RWPE2 (cell line): Measurements from ENCODE around the gene DTNB.
"Not testable (repeated sequence)": the region's sequence is repeated elsewhere in the genome, so short reads cannot be mapped to it uniquely, and the experiment has no call there.

Source experiments
- ATAC-seq: fragments of 200-7000 bp; cut with Tn5 transposase; 3 replicates; pipeline ENCODE4 v1.9.1; 2021; ENCODE audit warnings: low read depth
- DNase-seq: peaks from one replicate; pipeline ENCODE4 v3.0.0-alpha.2; 2020; ENCODE audit warnings: low spot score
- H3K27ac ChIP-seq: fragments of 450-650 bp; 2 replicates; pipeline ENCODE4 v1.5.1; 2017; ENCODE audit warnings: mild to moderate bottlenecking; ENCODE audit not compliant: poor library complexity, severe bottlenecking
- H3K27me3 ChIP-seq: fragments of 250-450 bp; sonication (Bioruptor Pico); 2 replicates; pipeline ENCODE4 v1.5.1; 2021; ENCODE audit warnings: mild to moderate bottlenecking, moderate library complexity; ENCODE audit not compliant: insufficient read depth, poor library complexity, severe bottlenecking
- H3K36me3 ChIP-seq: fragments of 250-450 bp; sonication (Bioruptor Pico); 2 replicates; pipeline ENCODE4 v1.5.1; 2020; ENCODE audit warnings: low read depth, mild to moderate bottlenecking, moderate library complexity
- H3K4me1 ChIP-seq: fragments of 250-450 bp; sonication (Bioruptor Pico); 2 replicates; pipeline ENCODE4 v1.5.1; 2021; ENCODE audit warnings: mild to moderate bottlenecking, moderate library complexity; ENCODE audit not compliant: insufficient read depth, poor library complexity, severe bottlenecking
- H3K4me3 ChIP-seq: fragments of 250-450 bp; sonication (Bioruptor Pico); 2 replicates; pipeline ENCODE4 v1.5.1; 2021; ENCODE audit warnings: mild to moderate bottlenecking, moderate library complexity; ENCODE audit not compliant: severe bottlenecking
- H3K9me3 ChIP-seq: fragments of 250-450 bp; sonication (Bioruptor Pico); 2 replicates; pipeline ENCODE4 v1.5.1; 2021; ENCODE audit warnings: mild to moderate bottlenecking, moderate library complexity; ENCODE audit not compliant: severe bottlenecking
- TF ChIP-seq, protein P1 (sequence below): fragments of 450-650 bp; IDR thresholded peaks from one replicate; pipeline ENCODE4 v1.5.1; 2017; ENCODE audit warnings: mild to moderate bottlenecking, moderate library complexity; ENCODE audit not compliant: poor library complexity, severe bottlenecking

Gene DTNB

GRCh38 chr2:25537526-25537925 lies 135.9 kb downstream of the DTNB start:
- TF ChIP-seq, protein P1, sequence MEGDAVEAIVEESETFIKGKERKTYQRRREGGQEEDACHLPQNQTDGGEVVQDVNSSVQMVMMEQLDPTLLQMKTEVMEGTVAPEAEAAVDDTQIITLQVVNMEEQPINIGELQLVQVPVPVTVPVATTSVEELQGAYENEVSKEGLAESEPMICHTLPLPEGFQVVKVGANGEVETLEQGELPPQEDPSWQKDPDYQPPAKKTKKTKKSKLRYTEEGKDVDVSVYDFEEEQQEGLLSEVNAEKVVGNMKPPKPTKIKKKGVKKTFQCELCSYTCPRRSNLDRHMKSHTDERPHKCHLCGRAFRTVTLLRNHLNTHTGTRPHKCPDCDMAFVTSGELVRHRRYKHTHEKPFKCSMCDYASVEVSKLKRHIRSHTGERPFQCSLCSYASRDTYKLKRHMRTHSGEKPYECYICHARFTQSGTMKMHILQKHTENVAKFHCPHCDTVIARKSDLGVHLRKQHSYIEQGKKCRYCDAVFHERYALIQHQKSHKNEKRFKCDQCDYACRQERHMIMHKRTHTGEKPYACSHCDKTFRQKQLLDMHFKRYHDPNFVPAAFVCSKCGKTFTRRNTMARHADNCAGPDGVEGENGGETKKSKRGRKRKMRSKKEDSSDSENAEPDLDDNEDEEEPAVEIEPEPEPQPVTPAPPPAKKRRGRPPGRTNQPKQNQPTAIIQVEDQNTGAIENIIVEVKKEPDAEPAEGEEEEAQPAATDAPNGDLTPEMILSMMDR, result no peak

DNA sequence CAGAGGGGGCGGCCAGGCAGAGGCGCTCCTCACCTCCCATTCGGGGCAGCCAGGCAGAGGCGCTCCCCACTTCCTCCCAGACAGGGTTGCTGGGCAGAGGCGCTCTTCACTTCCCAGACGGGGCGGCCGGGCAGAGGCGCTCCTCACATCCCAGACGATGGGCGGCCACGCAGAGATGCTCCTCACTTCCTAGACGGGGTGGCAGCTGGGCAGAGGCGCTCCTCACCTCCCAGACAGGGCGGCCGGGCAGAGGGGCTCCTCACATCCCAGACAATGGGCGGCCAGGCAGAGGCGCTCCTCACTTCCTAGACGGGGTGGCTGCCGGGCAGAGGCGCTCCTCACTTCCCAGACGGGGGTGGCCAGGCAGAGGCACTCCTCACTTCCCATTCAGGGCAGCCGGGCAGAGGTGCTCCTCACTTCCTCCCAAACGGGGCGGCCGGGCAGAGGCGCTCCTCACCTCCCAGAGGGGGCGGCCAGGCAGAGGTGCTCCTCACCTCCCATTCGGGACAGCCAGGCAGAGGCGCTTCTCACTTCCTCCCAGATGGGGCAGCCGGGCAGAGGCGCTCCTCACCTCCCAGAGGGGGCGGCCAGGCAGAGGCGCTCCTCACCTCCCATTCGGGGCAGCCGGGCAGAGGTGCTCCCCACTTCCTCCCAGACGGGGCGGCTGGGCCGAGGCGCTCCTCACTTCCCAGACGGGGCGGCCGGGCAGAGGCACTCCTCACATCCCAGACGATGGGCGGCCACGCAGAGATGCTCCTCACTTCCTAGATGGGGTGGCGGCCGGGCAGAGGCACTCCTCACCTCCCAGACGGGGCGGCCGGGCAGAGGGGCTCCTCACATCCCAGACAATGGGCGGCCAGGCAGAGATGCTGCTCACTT lies 137.7 kb downstream of the DTNB start:
- not testable (repeated sequence) for H3K27me3 ChIP-seq, H3K9me3 ChIP-seq, H3K27ac ChIP-seq, H3K4me1 ChIP-seq, ATAC-seq, H3K4me3 ChIP-seq
- peaks cover 11% of the 10 kb centered on the region for H3K36me3 ChIP-seq
- DNase-seq, result peak; percentile 51

More at GRCh38 chr2:25537526-25537925, 135.9 kb downstream of the DTNB start:
- no peaks in the 10 kb centered on the region for H3K4me1 ChIP-seq
- no peaks in the 10 kb centered on the region for H3K27me3 ChIP-seq
- no peak for ATAC-seq
- no peak overlapping the region for H3K4me3 ChIP-seq
- no peaks in the 10 kb centered on the region for H3K36me3 ChIP-seq
- no peak for DNase-seq
- no peak overlapping the region for H3K27ac ChIP-seq
- no peaks in the 10 kb centered on the region for H3K9me3 ChIP-seq

DNA sequence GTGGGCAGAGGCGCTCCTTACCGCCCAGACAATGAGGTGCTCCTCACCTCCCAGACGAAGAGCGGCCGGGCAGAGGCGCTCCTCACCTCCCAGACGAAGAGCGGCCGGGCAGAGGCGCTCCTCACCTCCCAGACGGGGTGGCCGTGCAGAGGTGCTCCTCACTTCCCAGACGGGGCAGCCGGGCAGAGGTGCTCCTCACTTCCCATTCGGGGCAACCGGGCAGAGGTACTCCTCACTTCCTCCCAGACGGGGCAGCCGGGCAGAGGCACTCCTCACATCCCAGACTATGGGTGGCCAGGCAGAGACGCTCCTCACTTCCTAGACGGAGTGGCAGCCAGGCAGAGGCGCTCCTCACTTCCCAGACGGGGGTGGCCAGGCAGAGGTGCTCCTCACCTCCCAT lies 138.4 kb downstream of the DTNB start:
- not testable (repeated sequence) for H3K27ac ChIP-seq, ATAC-seq, H3K27me3 ChIP-seq, H3K4me3 ChIP-seq, H3K4me1 ChIP-seq, H3K9me3 ChIP-seq, DNase-seq
- H3K36me3 ChIP-seq, result peaks cover 12% of the 10 kb centered on the region

DNA sequence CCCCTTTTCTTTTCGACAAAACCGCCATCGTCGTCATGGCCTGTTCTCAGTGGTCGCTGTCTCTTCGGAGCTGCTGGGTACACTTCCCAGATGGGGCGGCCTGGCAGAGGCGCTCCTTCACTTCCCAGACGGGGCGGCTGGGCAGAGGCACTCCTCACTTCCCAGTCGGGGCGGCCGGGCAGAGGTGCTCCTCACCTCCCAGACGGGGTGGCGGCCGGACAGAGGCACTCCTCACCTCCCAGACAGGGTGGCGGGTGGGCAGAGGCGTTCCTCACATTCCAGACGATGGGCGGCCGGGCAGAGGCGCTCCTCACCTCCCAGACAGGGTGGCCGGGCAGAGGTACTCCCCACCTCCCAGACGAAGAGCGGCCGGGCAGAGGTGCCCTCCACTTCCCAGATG lies 138.9 kb downstream of the DTNB start:
- ATAC-seq (no peak), DNase-seq (no peak)
- no peak overlapping the region for H3K27ac ChIP-seq
- H3K36me3 ChIP-seq, result peaks cover 12% of the 10 kb centered on the region
- no peak overlapping the region for H3K4me3 ChIP-seq
- TF ChIP-seq, protein P1, result no peak
- no peaks in the 10 kb centered on the region for H3K4me1 ChIP-seq
- H3K27me3 ChIP-seq, result no peaks in the 10 kb centered on the region
- no peaks in the 10 kb centered on the region for H3K9me3 ChIP-seq

- H3K4me3 ChIP-seq, H3K27ac ChIP-seq, H3K9me3 ChIP-seq, DNase-seq, H3K4me1 ChIP-seq, ATAC-seq, H3K27me3 ChIP-seq: not testable (repeated sequence)
- H3K36me3 ChIP-seq, result peaks cover 12% of the 10 kb centered on the region
These were observed 139.6 kb downstream of the DTNB start for GRCh38 chr2:25533771-25534170.

GRCh38 chr2:25532521-25532920 lies 140.9 kb downstream of the DTNB start:
- Histone ChIP-seq H3K9me3 (no peaks in the 10 kb centered on the region), H3K4me1 (peaks cover 11% of the 10 kb centered on the region), H3K27ac (no peak overlapping the region), H3K27me3 (no peaks in the 10 kb centered on the region), H3K36me3 (peaks cover 12% of the 10 kb centered on the region), H3K4me3 (no peak overlapping the region)
- no peak for DNase-seq
- TF ChIP-seq, protein P1, result no peak
- ATAC-seq, result no peak
